ENCODE data around the gene APP.
"Not testable (repeated sequence)": the region's sequence is repeated elsewhere in the genome, so short reads cannot be mapped to it uniquely, and the experiment has no call there.

Gene APP

DNA sequence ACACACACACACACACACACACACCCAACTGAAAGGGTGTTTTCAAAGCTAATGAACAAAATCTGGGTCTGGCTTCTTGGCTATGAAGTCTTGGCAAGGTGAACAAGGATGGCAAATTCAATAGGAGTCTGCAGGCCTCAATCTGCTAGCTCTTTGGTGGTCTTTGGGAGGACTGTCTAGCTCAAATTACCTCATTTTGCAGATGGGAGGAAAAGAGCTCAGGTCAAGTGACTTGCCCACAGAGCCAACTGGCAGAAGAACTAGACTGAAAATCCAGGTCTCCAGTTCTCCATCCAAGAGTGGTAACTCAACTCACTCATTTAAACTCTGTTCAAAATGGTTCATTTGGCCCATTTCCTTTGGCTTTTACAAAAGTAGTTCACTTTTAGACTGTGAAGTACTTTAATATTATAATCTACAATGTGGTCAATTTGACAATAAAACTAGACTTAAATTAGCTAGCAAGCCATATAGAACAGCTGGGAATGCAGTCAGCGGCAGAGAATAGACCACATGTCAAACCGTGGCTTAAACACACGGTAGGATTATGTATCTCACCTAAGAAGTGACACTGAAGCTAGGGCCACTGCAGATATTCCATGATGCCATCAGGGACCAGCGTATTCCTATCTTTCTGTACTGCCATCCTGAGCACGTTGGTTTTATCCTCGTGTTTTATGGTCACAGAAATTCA, 112.9 kb downstream of the APP start:
- DNase-seq = no peak

DNA sequence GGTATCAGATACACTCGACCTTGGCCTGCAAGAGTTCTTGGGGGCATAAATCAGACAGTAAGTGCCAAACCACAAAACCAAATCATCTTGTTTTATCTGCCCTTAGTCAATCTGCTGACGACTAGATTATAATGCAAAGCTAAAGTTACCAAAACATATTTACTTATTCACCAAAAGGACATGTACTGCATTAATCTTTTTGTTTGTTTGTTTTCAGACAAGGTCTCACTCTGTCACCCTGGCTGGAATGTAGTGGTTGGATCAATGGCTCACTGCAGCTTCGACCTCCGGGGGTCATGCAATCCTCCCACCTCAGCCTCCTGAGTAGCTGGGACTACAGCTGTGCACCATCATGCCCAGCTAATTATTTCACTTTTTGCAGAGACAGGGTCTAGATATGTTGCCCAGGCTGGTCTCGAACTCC, 114.7 kb downstream of the APP start:
- DNase-seq = no peak

DNA sequence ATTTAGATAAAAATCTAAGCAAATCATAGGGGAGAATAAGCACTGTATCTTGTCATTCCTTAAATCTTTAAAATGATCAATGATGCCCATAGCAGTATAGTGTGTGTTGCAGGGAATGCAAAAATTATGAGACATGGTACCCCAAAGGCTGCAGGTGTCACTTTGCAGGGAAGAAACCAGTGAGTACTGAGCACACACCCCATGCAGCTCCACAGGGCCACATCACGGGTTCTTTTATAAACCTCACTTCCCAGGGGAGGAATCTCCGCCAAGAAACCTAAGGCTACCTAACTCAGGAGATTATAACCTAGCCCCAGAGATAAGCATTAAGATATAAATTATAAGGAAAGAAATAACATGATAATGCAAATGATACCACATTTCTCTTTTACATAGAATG, 115.6 kb downstream of the APP start:
- DNase-seq = no peak

DNA sequence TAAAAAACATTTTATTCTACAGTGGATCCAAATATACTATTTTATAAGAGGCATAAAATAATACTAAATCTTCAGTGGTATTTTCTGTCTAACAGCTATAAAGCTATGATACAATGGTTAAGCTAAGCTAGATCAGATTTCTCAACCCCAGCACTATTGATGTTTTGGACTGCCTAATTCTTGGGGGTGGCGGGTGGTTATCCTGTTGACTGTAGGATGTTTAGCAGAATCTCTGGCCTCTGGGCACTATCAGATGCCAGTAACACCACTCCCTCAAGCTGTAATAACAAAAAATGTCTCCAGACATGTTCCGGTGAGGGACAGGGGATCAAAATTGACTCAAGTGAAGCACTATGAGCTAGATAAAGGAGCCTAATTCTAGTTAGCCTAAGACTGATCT, 118.5 kb downstream of the APP start:
- no peak for DNase-seq

DNA sequence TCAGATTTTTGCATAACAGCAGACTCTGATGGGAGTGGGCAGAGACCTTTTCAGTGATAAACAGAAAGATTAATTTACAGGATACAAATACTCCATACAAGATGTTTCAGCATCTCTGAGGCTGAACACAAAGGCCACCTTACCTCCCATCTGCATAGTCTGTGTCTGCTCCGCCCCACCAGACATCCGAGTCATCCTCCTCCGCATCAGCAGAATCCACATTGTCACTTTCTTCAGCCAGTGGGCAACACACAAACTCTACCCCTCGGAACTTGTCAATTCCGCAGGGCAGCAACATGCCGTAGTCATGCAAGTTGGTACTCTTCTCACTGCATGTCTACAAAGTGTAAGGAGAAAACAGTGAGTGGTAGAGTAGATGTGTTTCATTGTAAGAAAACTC, 119.7 kb downstream of the APP start:
- DNase-seq = no peak

DNA sequence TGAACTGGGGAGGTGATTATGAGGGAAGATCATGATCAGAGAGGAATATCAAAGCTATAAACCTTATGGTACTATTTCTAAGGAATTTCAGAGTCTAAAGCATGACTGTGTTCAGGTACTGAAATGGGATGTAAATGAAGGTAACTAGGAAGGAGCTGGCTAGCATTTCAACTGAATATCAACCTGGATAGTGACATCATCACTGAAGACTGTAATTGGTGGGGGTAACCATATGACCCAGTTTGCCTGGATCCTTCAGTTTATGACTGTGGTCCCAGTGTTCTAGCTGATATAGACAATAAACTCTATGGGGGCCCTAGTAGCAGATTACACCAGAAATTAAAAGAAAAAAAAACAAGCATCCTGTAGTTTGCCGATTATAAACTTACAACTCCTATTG, 120.8 kb downstream of the APP start:
- no peak for DNase-seq

DNA sequence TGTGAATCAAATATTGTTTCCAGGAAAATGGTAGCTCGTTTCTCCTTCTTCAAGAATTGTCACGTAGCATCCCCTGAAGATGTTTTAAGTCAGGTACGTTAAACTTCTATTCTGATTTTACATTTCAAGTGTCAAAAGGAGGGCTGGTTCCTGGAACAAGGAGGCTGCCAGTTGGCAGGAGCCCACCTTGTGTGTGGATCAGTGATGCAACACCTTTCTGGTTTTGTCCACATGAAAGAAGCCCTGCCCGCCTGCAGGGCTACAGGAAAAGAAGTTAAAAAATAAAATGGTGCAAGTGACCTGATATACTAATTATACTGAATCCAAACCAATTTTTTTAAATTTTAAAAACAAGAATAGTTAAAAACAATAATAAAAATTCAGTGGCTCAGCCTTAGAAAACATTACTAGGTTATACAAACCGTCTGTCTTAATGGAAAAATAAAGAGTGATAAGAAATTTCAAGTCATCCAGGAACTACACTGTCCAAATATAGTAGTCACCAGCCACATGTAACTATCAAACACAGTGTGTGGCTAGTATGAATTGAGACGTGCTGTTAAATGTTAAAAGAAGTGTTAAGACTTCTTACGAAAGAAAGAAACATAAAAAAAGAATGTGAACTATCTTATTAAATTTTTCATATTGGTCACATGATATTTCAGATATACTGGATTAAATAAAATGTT, 123.1 kb downstream of the APP start:
- no peak for DNase-seq

DNA sequence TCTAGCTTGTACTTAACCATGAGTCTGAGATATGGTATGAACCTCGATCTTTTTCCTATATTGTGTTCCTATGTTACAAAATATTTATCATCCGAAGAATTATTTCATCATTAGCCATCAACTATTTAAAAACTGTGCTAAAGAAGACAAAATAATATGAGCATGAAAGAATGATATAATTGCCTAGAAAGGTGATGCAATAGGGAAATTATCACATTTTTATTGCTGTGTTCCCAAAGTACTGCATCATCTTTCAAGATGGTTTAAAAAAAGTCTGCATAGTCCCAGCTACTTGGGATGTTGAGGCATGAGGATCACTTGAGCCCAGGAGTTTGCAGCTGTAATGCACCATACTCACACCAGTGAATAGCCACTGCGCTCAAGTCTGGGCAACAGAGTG, 126.7 kb downstream of the APP start:
- no peak for DNase-seq

DNA sequence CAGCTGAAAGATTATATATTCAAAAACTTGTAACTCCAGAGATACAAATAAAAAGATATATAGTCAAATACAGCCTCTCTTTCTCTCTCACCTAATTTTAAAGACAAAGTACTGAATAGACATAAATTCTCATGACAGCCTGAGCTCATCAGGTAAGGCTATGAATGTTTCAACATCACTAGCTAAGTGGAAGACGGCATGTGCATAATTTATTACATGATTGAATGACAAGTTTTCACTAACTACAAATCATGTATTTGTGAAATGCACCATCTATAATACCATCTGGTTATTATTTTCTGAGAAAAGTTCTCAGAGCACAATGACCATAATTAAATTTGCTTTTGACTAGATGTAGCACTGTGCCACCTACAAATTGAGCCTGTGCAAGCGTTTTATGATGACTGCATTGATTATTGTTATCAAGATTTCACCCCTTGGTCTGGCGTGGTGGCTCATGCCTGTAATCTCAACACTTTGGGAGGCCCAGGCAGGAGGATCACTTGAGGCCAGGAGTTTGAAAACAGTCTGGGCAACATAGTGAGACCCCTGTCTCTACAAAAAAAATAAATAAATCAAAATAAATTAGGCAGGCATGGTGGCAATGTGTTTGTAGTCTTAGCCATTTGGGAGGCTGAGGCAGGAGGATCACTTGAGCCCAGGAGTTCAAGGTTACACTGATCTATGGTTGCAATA, 128.2 kb downstream of the APP start:
- no peak for DNase-seq

DNA sequence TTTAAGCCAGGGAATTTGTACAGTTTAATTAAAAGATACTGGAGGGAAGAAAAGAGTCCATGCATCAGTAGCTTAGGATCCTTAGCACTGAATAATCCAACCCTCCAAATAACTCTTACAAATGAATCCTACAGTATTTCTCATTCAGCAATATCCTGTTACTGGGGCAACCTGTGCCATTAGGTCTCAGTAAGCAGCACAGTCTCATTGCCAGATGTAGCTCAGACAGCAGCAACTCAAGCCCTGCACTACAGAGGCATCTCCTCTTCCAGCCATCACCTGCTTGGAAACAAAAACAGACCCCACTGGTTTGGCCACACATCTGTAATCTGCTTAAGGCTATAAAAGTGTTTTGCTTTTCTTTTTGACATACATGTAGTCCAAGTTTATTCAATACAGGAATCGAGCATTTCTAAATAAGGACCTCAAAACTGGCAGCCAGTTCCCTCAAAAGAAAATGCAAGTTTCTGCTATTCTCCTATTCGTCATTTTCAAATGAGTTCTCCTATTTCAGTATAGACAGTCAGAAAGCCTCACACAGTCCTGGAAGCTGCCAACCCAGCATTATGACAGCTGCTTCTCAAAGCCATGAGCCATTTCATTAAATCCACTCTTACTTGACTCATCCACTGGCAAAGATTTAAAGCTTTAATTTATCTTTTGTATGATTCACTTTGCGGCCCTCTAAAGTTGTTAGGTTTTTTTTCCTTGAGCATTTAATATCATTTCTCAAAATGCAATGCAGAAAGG, 129.0 kb downstream of the APP start:
- no peak for DNase-seq

DNA sequence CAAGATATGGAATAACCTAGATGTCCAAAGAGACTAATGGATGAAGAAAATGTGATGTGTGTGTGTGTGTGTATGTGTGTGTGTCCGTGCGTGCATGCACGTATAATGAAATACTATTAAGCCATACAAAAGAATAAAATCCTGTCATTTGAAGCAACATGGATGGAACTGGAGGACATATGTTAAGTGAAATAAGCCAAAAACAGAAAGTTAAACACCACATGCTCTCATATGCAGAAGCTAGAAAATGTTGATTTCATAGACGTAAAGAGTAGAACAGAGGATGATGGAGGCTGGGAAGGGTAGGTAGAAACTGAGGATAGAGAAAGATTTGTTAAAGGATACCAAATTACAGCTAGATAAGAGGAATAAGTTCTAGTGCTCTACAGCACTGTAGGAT, 133.7 kb downstream of the APP start:
- no peak for DNase-seq

DNA sequence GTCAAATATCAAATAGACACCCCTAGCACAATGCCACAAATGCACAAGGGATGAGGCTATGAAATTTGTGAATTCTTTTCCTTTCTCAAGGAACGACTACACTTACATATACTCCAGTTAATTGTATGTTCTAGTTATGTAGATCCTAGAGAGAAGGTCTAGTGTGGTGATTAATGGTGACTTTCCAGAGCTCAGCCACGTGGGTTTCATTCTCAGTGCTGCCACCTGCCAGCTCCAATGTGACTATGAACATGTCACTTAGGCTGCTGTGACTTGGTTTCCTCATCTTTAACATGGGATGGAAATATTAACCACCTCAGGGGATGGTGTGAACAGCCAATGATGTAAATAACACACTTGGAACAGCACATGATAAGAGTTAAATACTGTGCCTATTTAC, 138.3 kb downstream of the APP start:
- no peak for DNase-seq

DNA sequence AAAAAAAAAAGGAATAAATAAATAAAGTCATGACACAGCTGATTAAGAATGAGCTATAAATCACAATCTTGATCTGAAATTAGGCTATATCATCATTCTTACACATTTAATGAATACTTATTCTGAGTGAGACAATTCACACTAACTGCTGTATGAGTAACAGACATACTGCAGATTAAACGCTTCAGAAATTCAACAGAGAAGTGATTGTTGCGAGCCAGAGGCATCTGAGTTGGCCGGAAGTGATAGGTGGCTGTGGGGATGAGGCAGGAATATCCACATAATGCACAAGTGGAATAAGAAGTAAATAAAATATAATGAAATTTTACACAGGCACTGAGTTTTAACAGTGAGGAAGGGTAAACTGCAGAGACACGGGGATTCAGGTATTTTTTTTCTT, 142.4 kb downstream of the APP start:
- DNase-seq = no peak

DNA sequence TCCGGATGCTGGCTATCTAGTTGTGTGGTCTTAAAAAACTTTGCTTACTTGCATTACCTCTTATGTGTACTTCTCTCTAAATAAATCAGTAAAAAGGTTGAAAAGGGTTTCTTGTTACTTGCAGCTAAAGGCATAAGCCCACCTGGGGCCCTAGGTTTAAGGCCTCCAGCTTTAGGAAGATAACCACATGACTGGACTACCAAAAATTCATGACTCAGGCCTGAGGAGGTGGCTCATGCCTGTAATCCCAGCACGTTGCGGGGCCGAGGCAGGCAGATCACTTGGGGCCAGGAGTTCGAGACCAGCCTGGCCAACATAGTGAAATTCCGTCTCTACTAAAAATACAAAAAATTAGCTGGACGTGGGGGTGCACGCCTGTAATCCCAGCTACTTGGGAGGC, 142.9 kb downstream of the APP start:
- no peak for DNase-seq

DNA sequence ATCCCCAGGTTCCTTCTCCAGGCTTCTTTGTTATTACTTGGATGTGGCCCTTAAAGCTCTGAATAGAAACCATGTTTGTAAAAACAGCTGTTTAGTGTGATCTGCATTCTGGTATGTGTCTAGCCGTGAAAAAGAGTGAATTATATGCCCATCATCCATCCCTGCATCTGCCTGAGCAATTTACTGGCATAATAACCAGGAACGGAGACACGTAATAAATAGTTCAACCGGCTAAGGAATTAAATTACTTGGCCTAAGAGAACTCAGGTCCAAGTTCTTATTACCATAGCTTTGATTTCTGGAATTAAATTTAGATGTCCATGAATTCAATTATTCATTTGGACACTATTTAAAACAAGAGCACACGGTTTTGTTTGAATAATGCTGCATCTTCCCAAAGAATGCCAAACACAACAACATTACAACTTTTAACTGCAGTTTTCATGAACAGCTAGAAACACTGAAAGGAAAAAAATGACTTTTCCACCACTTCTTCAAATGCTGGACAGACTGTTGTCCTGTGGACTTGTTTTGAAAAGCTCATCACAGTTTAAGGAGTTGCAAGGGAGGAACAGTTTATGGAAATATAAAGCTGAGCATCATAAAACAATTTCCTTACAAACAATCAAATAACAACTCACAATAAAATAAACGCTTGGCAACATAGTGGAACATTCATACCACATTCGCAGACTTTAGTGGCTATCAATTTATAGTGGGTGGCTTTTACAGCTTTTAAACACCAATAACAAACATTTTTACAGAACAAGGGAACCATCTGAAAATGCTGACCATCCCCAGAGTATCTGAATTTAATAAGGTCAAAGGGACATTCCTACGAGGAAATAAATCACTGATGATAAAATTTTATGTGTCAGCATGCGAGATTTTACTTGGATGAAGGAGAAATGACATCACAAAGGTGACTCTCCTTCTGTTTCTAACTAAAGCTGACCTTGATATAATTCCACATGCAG, 144.7 kb downstream of the APP start:
- DNase-seq = no peak

DNA sequence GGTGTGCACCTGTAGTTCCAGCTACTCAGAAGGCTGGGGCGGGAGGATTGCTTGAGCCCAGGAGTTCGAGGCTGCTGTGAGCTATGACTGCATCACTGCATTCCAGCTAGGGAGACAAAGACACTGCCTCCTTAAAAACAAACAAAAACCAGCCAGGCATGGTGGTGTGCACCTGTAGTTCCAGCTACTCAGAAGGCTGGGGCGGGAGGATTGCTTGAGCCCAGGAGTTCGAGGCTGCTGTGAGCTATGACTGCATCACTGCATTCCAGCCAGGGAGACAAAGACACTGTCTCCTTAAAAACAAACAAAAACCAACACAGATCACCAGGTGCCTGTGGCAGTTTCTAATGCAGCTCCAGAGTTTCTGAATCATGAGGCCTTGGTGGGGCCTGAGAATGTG, 147.2 kb downstream of the APP start:
- not testable (repeated sequence) for DNase-seq

DNA sequence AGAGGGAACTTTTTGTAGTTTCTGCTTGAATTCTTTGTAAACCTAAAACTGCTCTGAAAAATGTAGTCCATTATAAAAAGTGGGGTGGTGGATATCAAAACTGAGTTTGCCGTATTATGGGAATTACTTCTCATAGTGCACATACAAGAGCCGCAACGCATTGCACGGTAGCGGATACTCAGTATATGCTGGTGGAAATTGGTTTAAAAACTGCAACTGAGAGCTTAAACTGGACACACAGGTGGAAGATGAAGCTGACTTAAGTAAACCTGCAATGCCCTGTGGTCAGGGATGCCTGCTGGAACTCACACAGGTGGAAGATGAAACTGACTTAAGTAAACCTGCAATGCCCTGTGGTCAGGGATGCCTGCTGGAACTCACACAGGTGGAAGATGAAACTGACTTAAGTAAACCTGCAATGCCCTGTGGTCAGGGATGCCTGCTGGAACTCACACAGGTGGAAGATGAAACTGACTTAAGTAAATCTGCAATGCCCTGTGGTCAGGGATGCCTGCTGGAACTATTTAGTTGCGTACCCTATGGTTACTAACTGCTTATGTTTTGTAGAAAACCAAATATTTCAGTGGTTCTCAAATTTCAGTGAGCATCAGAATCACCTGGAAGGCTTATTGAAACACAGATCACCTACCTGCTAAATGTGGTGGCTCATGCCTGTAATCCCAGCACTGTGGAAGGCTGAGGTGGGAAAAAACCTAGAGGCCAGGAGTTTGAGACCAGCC, 147.8 kb downstream of the APP start:
- not testable (repeated sequence) for DNase-seq

DNA sequence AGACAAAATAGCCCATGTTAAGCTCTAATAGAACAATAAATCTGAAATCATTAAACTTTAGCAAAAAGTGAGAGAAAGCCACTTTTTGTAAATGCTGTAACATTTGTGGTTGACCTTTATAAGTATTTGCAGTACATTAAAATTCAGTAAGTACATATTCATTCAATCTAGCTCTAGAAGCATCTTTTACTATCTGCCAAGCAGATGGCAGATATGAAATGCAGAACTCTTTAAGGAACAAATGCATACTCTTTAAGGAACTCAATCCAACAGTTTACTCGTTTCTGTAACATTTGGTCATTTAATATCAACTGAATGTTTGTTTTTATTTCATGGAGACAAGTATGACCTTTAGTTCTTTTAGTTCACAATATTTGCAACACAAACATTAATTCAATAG, 150.1 kb downstream of the APP start:
- no peak for DNase-seq

DNA sequence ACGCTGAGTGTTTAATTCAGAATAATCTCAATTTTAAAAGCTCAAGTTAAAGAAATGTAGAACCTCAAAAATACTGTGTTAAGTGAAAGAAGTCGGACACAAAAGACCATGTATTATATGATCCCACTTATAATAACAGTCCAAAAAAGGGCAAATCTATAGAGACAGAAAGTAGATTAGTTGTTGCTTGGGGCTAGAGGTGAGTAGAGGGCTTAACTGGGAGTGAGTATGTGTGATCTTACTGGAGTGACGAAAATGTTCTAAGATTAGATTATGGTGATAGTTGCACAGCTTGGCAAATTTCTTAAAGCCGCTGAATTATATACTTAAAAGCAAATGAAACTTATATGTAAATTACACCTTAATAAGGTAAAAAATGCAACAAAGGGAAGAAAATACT, 150.5 kb downstream of the APP start:
- DNase-seq = no peak

DNA sequence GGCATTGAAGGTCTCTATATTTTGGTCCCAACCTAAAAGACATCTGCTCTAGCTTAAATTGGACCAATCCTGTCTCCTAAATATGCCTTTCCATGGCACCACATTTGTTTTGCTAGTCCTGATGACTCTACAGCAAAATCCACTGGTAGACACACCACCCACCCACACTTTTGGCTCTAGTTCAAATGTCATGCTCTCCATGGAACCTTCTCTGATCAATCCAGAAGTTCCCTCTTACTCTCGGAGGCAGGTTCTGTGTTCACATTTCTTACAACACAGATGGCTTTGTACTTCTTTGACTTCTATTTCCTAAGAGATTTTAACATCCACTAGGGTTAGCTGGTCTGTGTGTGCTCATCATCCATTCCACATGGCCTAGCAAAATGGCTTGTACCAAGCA, 151.3 kb downstream of the APP start:
- no peak for DNase-seq

DNA sequence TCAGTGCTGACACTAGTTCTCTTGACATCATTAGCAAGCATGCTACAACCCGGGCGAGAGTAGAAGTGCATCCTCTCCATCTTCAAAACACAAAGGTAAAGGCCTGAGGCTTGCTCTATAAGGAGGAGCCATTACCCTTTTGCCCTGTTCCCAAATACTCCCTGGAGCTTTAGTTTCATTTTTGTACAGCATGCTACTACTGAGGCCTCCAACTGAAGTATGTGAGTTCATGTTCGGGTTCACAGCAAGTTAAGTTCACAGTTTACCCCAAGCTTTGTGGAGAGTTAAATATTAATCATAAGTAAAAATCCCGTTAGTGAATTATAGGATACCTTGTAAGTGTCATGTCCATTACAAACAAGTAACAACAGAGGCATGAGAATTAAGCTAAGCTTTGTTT, 156.6 kb downstream of the APP start:
- DNase-seq = no peak

DNA sequence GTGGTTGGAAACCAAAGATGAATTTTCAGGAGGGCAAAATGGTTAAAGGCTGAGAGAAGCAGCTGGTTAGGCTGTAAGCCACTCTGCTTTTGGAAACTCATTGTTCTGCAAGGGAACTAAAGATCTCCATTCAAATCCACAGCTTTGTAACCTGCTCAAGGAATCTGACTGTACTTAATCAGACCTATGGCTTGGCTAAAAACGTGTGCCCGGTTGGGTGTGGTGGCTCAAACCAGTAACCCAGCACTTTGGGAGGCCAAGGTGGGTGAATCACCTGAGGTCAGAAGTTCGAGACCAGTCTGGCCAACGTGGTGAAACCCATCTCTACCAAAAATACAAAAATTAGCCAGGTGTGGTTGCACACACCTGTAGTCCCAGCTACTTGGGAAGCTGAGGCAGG, 158.1 kb downstream of the APP start:
- DNase-seq = not testable (repeated sequence)

Data from NCI-H1092 (cell line).